ENCODE results near the gene DDAH2.

DNA sequence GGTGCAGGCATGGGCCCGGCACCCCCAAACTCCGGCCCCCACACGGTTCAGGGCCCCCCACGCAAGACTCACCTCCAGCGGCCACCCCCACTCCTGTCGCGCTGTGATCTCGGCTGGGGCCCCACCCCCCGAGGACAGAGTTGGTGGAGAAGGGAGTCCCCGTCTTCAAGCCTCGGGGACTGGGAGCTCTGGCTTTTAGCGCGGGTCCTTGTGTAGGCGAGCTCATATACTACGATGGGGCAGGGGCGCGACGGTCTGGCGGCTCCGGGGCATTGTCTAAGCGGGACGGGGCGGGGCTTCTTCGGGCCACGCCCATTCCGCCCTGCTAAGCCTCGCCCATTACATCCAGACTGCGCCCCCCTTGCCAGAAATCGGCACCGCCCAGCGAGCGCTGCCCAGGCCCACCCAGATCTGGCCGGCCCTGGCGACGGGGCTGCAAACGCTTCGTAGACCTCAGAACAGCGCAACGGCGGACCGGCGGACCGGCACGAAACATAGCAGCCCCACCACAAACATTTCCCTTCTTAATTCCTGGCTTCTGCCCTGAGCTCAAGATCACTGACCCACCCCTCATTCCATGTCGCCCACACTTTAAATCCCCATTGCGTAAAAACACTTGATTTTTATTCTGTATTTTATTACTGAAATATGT lies 1.0 kb upstream of the DDAH2 start:
- TF ChIP-seq, protein P1, sequence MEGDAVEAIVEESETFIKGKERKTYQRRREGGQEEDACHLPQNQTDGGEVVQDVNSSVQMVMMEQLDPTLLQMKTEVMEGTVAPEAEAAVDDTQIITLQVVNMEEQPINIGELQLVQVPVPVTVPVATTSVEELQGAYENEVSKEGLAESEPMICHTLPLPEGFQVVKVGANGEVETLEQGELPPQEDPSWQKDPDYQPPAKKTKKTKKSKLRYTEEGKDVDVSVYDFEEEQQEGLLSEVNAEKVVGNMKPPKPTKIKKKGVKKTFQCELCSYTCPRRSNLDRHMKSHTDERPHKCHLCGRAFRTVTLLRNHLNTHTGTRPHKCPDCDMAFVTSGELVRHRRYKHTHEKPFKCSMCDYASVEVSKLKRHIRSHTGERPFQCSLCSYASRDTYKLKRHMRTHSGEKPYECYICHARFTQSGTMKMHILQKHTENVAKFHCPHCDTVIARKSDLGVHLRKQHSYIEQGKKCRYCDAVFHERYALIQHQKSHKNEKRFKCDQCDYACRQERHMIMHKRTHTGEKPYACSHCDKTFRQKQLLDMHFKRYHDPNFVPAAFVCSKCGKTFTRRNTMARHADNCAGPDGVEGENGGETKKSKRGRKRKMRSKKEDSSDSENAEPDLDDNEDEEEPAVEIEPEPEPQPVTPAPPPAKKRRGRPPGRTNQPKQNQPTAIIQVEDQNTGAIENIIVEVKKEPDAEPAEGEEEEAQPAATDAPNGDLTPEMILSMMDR (IDR thresholded peaks at IDR 0.05), result no peak
- no peak for TF ChIP-seq POLR2A (IDR thresholded peaks at IDR 0.05)
